ENCODE results near the gene KLHL7. TPM values are rescaled to one million over a fixed set of nuclear protein-coding genes. Genes with fewer than 3 reads are reported as not detected.
"Not testable (repeated sequence)": the region's sequence is repeated elsewhere in the genome, so short reads cannot be mapped to it uniquely, and the experiment has no call there.

KLHL7 gene
- total RNA-seq, 4 donors from 2014 or later, result 21.3 to 45.9 (median 27.6) TPM

DNA sequence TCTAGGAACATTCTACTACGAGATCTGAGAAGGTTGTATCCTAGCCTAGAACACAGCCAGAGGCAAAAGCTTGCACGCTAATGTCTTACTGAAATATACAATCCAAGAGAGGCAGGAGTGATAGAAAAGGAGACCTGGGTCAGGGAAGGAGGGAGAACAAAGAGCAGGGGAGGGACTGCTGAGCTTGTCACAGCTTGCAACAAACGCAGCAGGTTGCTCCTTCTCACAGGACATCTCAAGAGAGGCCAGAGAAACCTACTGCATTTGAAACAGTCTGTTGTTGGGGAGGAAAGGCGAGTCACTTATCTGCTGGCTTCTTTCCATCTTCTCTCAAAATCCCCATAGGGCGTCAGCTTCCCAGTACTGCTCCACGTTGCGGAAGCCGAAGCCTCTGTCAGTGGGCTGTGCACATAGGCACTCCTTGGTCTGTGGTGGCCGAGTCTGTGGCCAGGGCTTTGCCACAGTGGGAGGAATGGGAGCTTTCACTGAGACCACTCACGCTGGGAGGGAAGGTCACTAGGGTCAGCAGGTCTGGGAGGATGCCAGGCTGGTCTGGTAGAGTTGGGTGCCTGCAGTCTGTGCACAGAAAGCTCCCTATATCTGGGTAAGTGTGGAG lies 115.2 kb downstream of the KLHL7 start:
- Histone ChIP-seq H3K36me3 (no peaks in the 10 kb centered on the region), H3K9me3 (no peaks in the 10 kb centered on the region), H3K27me3 (no peaks in the 10 kb centered on the region), H3K27ac (no peak overlapping the region), H3K4me3 (no peak overlapping the region), H3K4me1 (no peaks in the 10 kb centered on the region)
- TF ChIP-seq POLR2AphosphoS5 (IDR thresholded peaks at IDR 0.05) (no peak), EP300 (IDR thresholded peaks at IDR 0.05) (no peak), CTCF (IDR thresholded peaks at IDR 0.05) (no peak), POLR2A (IDR thresholded peaks at IDR 0.05) (no peak)
- no peak for ATAC-seq
- WGBS, 2 donors (ENCODE audit: low coverage in 1 of 2), result 62 to 69% methylated on average over 3 to 8 of the region's 10 CpGs

DNA sequence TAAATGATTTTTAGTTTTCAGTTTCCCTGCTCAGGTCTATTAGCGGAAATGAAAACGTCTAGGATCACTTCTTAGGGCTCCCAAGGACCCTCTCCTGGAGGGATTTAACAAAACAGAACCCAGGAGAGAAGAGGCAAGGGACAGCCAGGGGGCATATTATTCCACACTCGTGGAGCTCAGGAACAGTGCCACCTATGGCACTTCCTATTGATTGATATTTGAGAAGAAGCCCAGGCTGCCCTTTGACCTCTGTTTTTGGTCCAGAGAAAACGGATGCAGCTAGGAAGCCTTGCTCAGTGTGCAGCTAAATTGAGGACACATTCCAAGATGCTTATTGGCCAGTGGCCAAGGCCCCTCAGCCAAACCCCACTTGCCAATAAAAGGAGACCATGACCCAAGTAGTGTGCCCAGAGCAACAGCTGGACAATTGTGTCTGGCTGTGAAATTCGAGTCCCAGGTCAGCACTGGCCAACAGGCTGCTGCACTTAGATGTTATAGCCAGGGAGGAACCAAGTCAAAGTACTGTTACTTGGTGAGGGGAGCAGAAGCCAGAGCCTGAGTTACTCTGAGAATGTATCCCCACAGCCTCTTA lies 117.0 kb downstream of the KLHL7 start:
- TF ChIP-seq EP300 (IDR thresholded peaks at IDR 0.05) (no peak), CTCF (IDR thresholded peaks at IDR 0.05) (no peak), POLR2A (IDR thresholded peaks at IDR 0.05) (no peak), POLR2AphosphoS5 (IDR thresholded peaks at IDR 0.05) (no peak)
- 53 to 57% methylated on average over 3 of the region's 5 CpGs for WGBS, 2 donors (ENCODE audit: low coverage in 1 of 2)
- Histone ChIP-seq H3K27me3 (no peaks in the 10 kb centered on the region), H3K4me3 (no peak overlapping the region), H3K9me3 (no peaks in the 10 kb centered on the region), H3K4me1 (no peaks in the 10 kb centered on the region), H3K27ac (no peak overlapping the region), H3K36me3 (no peaks in the 10 kb centered on the region)
- ATAC-seq, result no peak

GRCh38 chr7:23224364-23224763 lies 118.8 kb downstream of the KLHL7 start:
- H3K27me3 ChIP-seq, H3K9me3 ChIP-seq, H3K36me3 ChIP-seq, ATAC-seq, H3K4me3 ChIP-seq, H3K4me1 ChIP-seq, H3K27ac ChIP-seq: not testable (repeated sequence)
- 79 to 94% methylated on average over 3 to 4 of the region's 4 CpGs for WGBS, 2 donors (ENCODE audit: low coverage in 1 of 2)

- no peaks in the 10 kb centered on the region for H3K27me3 ChIP-seq
- no peaks in the 10 kb centered on the region for H3K4me1 ChIP-seq
- H3K4me3 ChIP-seq, result no peak overlapping the region
- no peak overlapping the region for H3K27ac ChIP-seq
- no peaks in the 10 kb centered on the region for H3K36me3 ChIP-seq
- ATAC-seq, result no peak
- H3K9me3 ChIP-seq, result peaks cover 0 to 11% (median 0%) of the 10 kb centered on the region in 3 donors
- WGBS, 2 donors (ENCODE audit: low coverage in 1 of 2), result 69 to 71% methylated on average over 3 to 4 of the region's 4 CpGs
- TF ChIP-seq POLR2A (IDR thresholded peaks at IDR 0.05) (no peak), POLR2AphosphoS5 (IDR thresholded peaks at IDR 0.05) (no peak), CTCF (IDR thresholded peaks at IDR 0.05) (no peak)
These were observed 121.4 kb downstream of the KLHL7 start for GRCh38 chr7:23226844-23227450.

Other genes with a start within 250 kb of the KLHL7 start
- gene HYCC1, start 91.7 kb upstream of the KLHL7 start, total RNA-seq, result 10 to 100 TPM; 39.7 to 87.7 (median 52.7) TPM
- 10 to 100 TPM; 27.7 to 32.7 (median 31.6) TPM for gene NUP42, start 76.3 kb downstream of the KLHL7 start, total RNA-seq
- 100 to 1,000 TPM in 1 of 4 donors, 10 to 100 TPM in 3; 48.1 to 136 (median 70.4) TPM for gene GPNMB, start 141.0 kb downstream of the KLHL7 start, total RNA-seq
- gene MALSU1, start 193.6 kb downstream of the KLHL7 start, total RNA-seq, result 10 to 100 TPM; 43.0 to 86.7 (median 63.3) TPM

Measured in gastroesophageal sphincter (tissue), 4 donors.